RWPE2 (cell line): Measurements from ENCODE around the gene CNPY2.
"Not testable (repeated sequence)": the region's sequence is repeated elsewhere in the genome, so short reads cannot be mapped to it uniquely, and the experiment has no call there.

Experiments used
- ATAC-seq: fragments of 200-7000 bp; cut with Tn5 transposase; 3 replicates; pipeline ENCODE4 v1.9.1; 2021; ENCODE audit warnings: low read depth
- DNase-seq: peaks from one replicate; pipeline ENCODE4 v3.0.0-alpha.2; 2020; ENCODE audit warnings: low spot score
- H3K27ac ChIP-seq: fragments of 450-650 bp; 2 replicates; pipeline ENCODE4 v1.5.1; 2017; ENCODE audit warnings: mild to moderate bottlenecking; ENCODE audit not compliant: poor library complexity, severe bottlenecking
- H3K27me3 ChIP-seq: fragments of 250-450 bp; sonication (Bioruptor Pico); 2 replicates; pipeline ENCODE4 v1.5.1; 2021; ENCODE audit warnings: mild to moderate bottlenecking, moderate library complexity; ENCODE audit not compliant: insufficient read depth, poor library complexity, severe bottlenecking
- H3K36me3 ChIP-seq: fragments of 250-450 bp; sonication (Bioruptor Pico); 2 replicates; pipeline ENCODE4 v1.5.1; 2020; ENCODE audit warnings: low read depth, mild to moderate bottlenecking, moderate library complexity
- H3K4me1 ChIP-seq: fragments of 250-450 bp; sonication (Bioruptor Pico); 2 replicates; pipeline ENCODE4 v1.5.1; 2021; ENCODE audit warnings: mild to moderate bottlenecking, moderate library complexity; ENCODE audit not compliant: insufficient read depth, poor library complexity, severe bottlenecking
- H3K4me3 ChIP-seq: fragments of 250-450 bp; sonication (Bioruptor Pico); 2 replicates; pipeline ENCODE4 v1.5.1; 2021; ENCODE audit warnings: mild to moderate bottlenecking, moderate library complexity; ENCODE audit not compliant: severe bottlenecking
- H3K9me3 ChIP-seq: fragments of 250-450 bp; sonication (Bioruptor Pico); 2 replicates; pipeline ENCODE4 v1.5.1; 2021; ENCODE audit warnings: mild to moderate bottlenecking, moderate library complexity; ENCODE audit not compliant: severe bottlenecking
- TF ChIP-seq, protein P1 (sequence below): fragments of 450-650 bp; IDR thresholded peaks from one replicate; pipeline ENCODE4 v1.5.1; 2017; ENCODE audit warnings: mild to moderate bottlenecking, moderate library complexity; ENCODE audit not compliant: poor library complexity, severe bottlenecking

Gene CNPY2

DNA sequence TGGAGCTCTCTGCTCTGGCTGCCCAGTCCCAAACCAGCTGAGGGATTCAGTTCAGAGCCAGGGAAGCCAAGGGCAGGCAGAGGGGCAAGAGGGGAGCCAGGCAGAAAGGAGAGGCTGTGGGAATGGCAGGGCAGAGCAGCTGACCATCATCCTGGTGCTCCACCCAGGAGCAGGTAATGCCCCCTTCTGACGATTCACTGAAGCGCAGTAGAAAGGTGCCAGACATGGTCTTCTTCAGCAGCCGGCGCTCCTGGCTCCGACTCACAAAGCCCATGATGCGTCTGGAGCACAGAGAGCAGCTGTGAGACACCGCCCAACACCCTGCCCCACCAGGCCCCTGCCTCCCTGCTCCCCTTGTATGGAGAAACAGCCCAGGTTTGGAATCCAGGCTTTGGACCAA is 30.9 kb upstream of the CNPY2 start:
- no peaks in the 10 kb centered on the region for H3K9me3 ChIP-seq
- no peak overlapping the region for H3K4me3 ChIP-seq
- DNase-seq (no peak), ATAC-seq (no peak; the same call in 1 of the 3 replicates)
- H3K4me1 ChIP-seq, result no peaks in the 10 kb centered on the region
- H3K27me3 ChIP-seq, result no peaks in the 10 kb centered on the region
- H3K27ac ChIP-seq, result no peak overlapping the region
- TF ChIP-seq, protein P1, sequence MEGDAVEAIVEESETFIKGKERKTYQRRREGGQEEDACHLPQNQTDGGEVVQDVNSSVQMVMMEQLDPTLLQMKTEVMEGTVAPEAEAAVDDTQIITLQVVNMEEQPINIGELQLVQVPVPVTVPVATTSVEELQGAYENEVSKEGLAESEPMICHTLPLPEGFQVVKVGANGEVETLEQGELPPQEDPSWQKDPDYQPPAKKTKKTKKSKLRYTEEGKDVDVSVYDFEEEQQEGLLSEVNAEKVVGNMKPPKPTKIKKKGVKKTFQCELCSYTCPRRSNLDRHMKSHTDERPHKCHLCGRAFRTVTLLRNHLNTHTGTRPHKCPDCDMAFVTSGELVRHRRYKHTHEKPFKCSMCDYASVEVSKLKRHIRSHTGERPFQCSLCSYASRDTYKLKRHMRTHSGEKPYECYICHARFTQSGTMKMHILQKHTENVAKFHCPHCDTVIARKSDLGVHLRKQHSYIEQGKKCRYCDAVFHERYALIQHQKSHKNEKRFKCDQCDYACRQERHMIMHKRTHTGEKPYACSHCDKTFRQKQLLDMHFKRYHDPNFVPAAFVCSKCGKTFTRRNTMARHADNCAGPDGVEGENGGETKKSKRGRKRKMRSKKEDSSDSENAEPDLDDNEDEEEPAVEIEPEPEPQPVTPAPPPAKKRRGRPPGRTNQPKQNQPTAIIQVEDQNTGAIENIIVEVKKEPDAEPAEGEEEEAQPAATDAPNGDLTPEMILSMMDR, result no peak
- H3K36me3 ChIP-seq, result peaks cover 61% of the 10 kb centered on the region

DNA sequence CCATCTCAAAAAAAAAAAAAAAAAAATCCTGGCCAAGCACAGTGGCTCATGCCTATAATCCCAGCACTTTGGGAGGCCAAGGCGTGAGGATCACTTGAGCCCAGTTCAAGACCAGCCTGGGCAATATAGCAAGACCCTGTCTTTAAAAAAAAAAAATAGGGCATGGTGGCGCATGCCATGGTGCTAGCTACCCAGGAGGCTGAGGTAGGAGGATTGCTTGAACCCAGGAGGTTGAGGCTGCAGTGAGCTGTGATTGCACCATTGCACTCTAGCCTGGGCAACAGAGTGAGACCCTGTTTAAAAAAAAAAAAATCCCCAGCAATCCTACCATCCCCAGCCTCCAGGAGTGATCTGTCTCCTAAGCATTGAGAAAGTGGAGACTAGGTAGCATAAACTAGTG is 26.5 kb upstream of the CNPY2 start:
- not testable (repeated sequence) for H3K27me3 ChIP-seq, DNase-seq, ATAC-seq, H3K27ac ChIP-seq, H3K4me1 ChIP-seq, H3K9me3 ChIP-seq, H3K4me3 ChIP-seq
- peaks cover 26% of the 10 kb centered on the region; the same call in 1 of the 2 replicates for H3K36me3 ChIP-seq

DNA sequence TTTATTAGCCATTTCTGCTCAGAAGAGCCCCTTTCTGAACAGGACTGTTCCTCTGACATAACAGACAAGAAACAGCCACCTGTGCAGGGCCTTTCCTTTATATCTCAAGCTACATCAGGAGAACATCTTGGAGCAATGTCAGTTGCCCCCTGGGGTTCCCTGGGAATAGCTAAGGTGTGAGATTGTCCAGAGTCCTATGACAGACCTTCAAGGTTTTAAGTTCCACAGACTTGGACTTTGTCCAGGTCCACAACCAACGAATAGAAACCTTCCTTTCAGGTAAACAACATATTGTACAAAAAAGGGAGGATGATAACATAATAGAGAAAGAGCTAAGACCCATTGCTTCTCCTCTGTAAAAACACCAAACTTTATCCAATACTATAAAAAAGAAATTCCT is 25.8 kb upstream of the CNPY2 start:
- Histone ChIP-seq H3K27ac (no peak overlapping the region), H3K4me1 (peaks cover 5% of the 10 kb centered on the region), H3K27me3 (no peaks in the 10 kb centered on the region), H3K36me3 (peaks cover 23% of the 10 kb centered on the region; the same call in 1 of the 2 replicates), H3K4me3 (no peak overlapping the region), H3K9me3 (no peaks in the 10 kb centered on the region)
- ATAC-seq (no peak), DNase-seq (no peak)
- TF ChIP-seq, protein P1, result no peak

DNA sequence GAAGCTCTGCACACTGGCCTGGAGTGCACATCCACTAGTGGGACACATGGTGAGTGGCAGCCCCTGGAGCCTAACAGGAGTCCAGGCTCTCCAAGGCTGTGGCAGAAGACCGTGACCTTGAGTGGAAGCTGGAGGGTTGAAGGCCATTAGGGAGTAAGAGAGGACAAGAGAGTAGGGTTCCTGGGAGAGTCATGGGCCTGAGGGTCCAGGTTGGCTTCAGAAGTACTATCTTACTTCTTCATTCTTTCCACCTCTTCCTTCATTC is 23.3 kb upstream of the CNPY2 start:
- ATAC-seq (no peak), DNase-seq (no peak)
- peak overlapping the region; percentile 32 for H3K27ac ChIP-seq
- no peaks in the 10 kb centered on the region for H3K9me3 ChIP-seq
- H3K27me3 ChIP-seq, result no peaks in the 10 kb centered on the region
- peaks cover 9% of the 10 kb centered on the region; the same call in 1 of the 2 replicates for H3K36me3 ChIP-seq
- H3K4me3 ChIP-seq, result no peak overlapping the region
- TF ChIP-seq, protein P1, result no peak
- peaks cover 5% of the 10 kb centered on the region for H3K4me1 ChIP-seq

DNA sequence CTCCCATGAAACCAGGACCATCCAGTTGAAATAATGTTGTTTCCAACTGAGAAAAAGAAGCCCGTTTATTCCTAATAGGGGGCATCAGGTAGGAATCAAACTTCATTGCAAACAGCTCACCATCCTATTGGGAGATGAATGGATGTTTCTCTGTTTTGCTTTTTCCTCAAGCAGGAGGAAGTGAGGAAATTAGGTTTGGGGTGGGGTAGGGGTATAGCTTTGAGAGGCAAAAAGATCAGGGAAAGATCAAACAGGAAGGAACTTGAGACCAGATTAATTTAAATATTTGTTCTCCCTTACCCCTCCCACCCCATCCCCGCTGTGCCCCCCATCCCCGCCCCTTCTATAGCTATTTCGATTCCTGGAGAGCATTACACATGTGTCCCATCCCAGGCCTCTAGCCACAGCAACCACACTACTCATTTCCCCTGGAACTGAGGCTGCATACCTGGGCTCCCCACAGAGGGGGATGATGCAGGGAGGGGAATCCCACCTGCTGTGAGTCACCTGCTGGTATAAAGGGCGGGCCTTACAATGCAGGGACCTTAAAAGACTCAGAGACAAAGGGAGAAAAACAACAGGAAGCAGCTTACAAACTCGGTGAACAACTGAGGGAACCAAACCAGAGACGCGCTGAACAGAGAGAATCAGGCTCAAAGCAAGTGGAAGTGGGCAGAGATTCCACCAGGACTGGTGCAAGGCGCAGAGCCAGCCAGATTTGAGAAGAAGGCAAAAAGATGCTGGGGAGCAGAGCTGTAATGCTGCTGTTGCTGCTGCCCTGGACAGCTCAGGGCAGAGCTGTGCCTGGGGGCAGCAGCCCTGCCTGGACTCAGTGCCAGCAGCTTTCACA is 22.7 kb upstream of the CNPY2 start, which contains the start of gene IL23A:
IL23A (plus strand) TSS at position 577 of the 850 bp plus-strand sequence; CDS start at position 738, 161 bp downstream.
- Histone ChIP-seq H3K4me1 (peaks cover 5% of the 10 kb centered on the region), H3K27me3 (no peaks in the 10 kb centered on the region), H3K9me3 (no peaks in the 10 kb centered on the region), H3K4me3 (no peak within 1 kb of the TSS), H3K36me3 (0 out of 2 replicates have a peak, but pooled peaks cover 4% of the 10 kb centered on the region), H3K27ac (peak within 1 kb of the TSS; percentile 32)
- peak; percentile 73 for DNase-seq
- peak; percentile 65 for ATAC-seq
- TF ChIP-seq, protein P1, result no peak
